HEK293 (cell line): ENCODE results near the gene C22orf15.

ENCODE experiments used
- CTCF ChIA-PET: fragments of 350-600 bp; formaldehyde crosslinking; extraction: SDS; loops from one replicate; lab custom pipeline; 2021; ENCODE audit warnings: antibody characterized with exemption; lab: Yijun Ruan, JAX
- POLR2A ChIA-PET: fragments of 300-600 bp; formaldehyde crosslinking; extraction: SDS; loops from one replicate; lab custom pipeline; 2020; ENCODE audit warnings: antibody characterized with exemption, inconsistent platforms; lab: Yijun Ruan, JAX
- H3K27ac ChIP-seq: fragments of 200-500 bp; sonication (Bioruptor generic); 2 replicates; pipeline ENCODE4 v1.5.1; 2014; ENCODE audit warnings: low read depth, low read length, control low read depth, inconsistent platforms; ENCODE audit errors: extremely low read depth
- H3K36me3 ChIP-seq, 2 experiments: fragments of 200-500 bp in 1 of 2; sonication (Bioruptor generic) in 1 of 2; 1 replicate in 1 of 2; 2 replicates in 1 of 2; pipeline ENCODE4 v1.5.1; 2014 to 2017; ENCODE audit warnings: inconsistent platforms in 2 of 2, low read length in 2 of 2; ENCODE audit not compliant: control insufficient read depth in 2 of 2, insufficient read depth in 1 of 2
- H3K4me1 ChIP-seq: fragments of 200-500 bp; sonication (Bioruptor generic); 2 replicates; pipeline ENCODE4 v1.5.1; 2014; ENCODE audit warnings: mild to moderate bottlenecking, low read length, inconsistent platforms; ENCODE audit not compliant: control insufficient read depth, insufficient read depth
- H3K4me3 ChIP-seq: 2 replicates; pipeline ENCODE4 v1.5.1; 2011; ENCODE audit warnings: low read depth, mild to moderate bottlenecking, control low read depth, low read length, moderate library complexity
- H3K9me3 ChIP-seq: fragments of 200-500 bp; sonication (Bioruptor generic); 2 replicates; pipeline ENCODE4 v1.5.1; 2014; ENCODE audit warnings: low read depth, low read length, inconsistent platforms; ENCODE audit not compliant: control insufficient read depth, insufficient read depth
- MEIS1 ChIP-seq: sonication (generic); formaldehyde crosslinking; IDR thresholded peaks from 2 replicates; pipeline ENCODE4 v1.8.1; 2022; ENCODE audit warnings: missing genetic modification reagents, mild to moderate bottlenecking, borderline replicate concordance
- SP3 ChIP-seq: fragments of 450-650 bp; formaldehyde crosslinking; IDR thresholded peaks from 2 replicates; pipeline ENCODE4 v1.5.1; 2016; ENCODE audit warnings: missing biosample characterization, missing genetic modification characterization
- TRIM28 ChIP-seq: IDR thresholded peaks from 2 replicates; pipeline ENCODE4 v1.6.1; 2011; ENCODE audit warnings: low read length, control low read depth, borderline replicate concordance
- YY1 ChIP-seq: fragments of 450-650 bp; formaldehyde crosslinking; IDR thresholded peaks from 2 replicates; pipeline ENCODE4 v1.5.1; 2018; ENCODE audit warnings: missing biosample characterization, missing genetic modification characterization
- ZNF132 ChIP-seq: fragments of 450-650 bp; formaldehyde crosslinking; IDR thresholded peaks from 2 replicates; pipeline ENCODE4 v1.5.1; 2017; ENCODE audit warnings: missing biosample characterization, missing genetic modification characterization, borderline replicate concordance
- ZNF157 ChIP-seq: fragments of 450-650 bp; formaldehyde crosslinking; IDR thresholded peaks from 2 replicates; pipeline ENCODE4 v1.5.1; 2016; ENCODE audit warnings: missing biosample characterization, missing genetic modification characterization
- ZNF16 ChIP-seq: fragments of 450-650 bp; formaldehyde crosslinking; IDR thresholded peaks from 2 replicates; pipeline ENCODE4 v1.5.1; 2016; ENCODE audit warnings: low read depth, missing biosample characterization, missing genetic modification characterization
- ZNF239 ChIP-seq: fragments of 450-650 bp; formaldehyde crosslinking; IDR thresholded peaks from 2 replicates; pipeline ENCODE4 v1.5.1; 2016; ENCODE audit warnings: missing biosample characterization, missing genetic modification characterization
- ZNF311 ChIP-seq: fragments of 450-650 bp; formaldehyde crosslinking; IDR thresholded peaks from 2 replicates; pipeline ENCODE4 v1.5.1; 2017; ENCODE audit warnings: missing biosample characterization, missing genetic modification characterization, borderline replicate concordance
- ZNF529 ChIP-seq: fragments of 450-650 bp; formaldehyde crosslinking; IDR thresholded peaks from 2 replicates; pipeline ENCODE4 v1.5.1; 2017; ENCODE audit warnings: missing genetic modification characterization, missing biosample characterization; ENCODE audit not compliant: insufficient replicate concordance
- ZNF544 ChIP-seq: fragments of 450-650 bp; formaldehyde crosslinking; IDR thresholded peaks from 2 replicates; pipeline ENCODE4 v1.5.0; 2017; ENCODE audit warnings: missing biosample characterization, missing genetic modification characterization
- ZNF624 ChIP-seq: fragments of 450-650 bp; formaldehyde crosslinking; IDR thresholded peaks from 2 replicates; pipeline ENCODE4 v1.5.1; 2017; ENCODE audit warnings: missing biosample characterization, missing genetic modification characterization
- ZNF629 ChIP-seq: fragments of 450-650 bp; formaldehyde crosslinking; IDR thresholded peaks from 2 replicates; pipeline ENCODE4 v1.5.1; 2017; ENCODE audit warnings: missing biosample characterization, missing genetic modification characterization
- ZNF660 ChIP-seq: fragments of 450-650 bp; IDR thresholded peaks from 2 replicates; pipeline ENCODE4 v1.5.1; 2018; ENCODE audit warnings: missing biosample characterization, mild to moderate bottlenecking, missing genetic modification characterization
- TF ChIP-seq, protein P1 (sequence below): fragments of 450-650 bp; formaldehyde crosslinking; IDR thresholded peaks from 2 replicates; pipeline ENCODE4 v1.5.1; 2017; ENCODE audit warnings: missing biosample characterization, missing genetic modification characterization
- TF ChIP-seq, protein P2 (sequence below): fragments of 450-650 bp; formaldehyde crosslinking; IDR thresholded peaks from 2 replicates; pipeline ENCODE4 v1.5.1; 2016; ENCODE audit warnings: missing biosample characterization, missing genetic modification characterization
- TF ChIP-seq, protein P3 (sequence below): fragments of 450-650 bp; formaldehyde crosslinking; IDR thresholded peaks from 2 replicates; pipeline ENCODE4 v1.5.0; 2017; ENCODE audit warnings: missing biosample characterization, missing genetic modification characterization, borderline replicate concordance
- TF ChIP-seq, protein P4 (sequence below): fragments of 450-650 bp; formaldehyde crosslinking; IDR thresholded peaks from 2 replicates; pipeline ENCODE4 v1.5.1; 2016; ENCODE audit warnings: missing biosample characterization, missing genetic modification characterization
- TF ChIP-seq, protein P5 (sequence below): fragments of 450-650 bp; formaldehyde crosslinking; IDR thresholded peaks from 2 replicates; pipeline ENCODE4 v1.5.1; 2016; ENCODE audit warnings: missing biosample characterization, missing genetic modification characterization
- TF ChIP-seq, protein P6 (sequence below): fragments of 450-650 bp; formaldehyde crosslinking; IDR thresholded peaks from 2 replicates; pipeline ENCODE4 v1.5.1; 2016; ENCODE audit warnings: missing biosample characterization, missing genetic modification characterization

Gene C22orf15

DNA sequence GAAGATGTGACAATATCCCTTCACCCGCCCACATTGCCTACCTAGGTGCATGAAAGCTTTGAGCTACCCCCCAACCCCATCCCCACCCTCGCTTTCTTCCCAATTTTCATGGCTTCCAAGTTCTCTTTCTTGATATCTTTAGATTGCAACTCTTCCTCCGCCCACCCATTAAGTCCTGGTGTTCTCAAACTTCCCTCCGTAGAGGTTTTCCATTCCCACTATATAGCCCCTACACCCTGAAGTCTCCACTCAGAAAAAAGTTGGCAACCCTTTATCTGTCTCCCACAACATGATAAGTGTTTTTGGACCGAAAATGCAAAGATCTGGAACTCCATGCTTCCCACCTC is 12.4 kb upstream of the C22orf15 start (continued):
- TF ChIP-seq, protein P1, sequence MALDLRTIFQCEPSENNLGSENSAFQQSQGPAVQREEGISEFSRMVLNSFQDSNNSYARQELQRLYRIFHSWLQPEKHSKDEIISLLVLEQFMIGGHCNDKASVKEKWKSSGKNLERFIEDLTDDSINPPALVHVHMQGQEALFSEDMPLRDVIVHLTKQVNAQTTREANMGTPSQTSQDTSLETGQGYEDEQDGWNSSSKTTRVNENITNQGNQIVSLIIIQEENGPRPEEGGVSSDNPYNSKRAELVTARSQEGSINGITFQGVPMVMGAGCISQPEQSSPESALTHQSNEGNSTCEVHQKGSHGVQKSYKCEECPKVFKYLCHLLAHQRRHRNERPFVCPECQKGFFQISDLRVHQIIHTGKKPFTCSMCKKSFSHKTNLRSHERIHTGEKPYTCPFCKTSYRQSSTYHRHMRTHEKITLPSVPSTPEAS (tag by site-specific recombination), result no peak
- no peak for TF ChIP-seq ZNF157 (tag by site-specific recombination)
- no peak for TF ChIP-seq ZNF624 (tag by site-specific recombination)
- TF ChIP-seq, protein P2, sequence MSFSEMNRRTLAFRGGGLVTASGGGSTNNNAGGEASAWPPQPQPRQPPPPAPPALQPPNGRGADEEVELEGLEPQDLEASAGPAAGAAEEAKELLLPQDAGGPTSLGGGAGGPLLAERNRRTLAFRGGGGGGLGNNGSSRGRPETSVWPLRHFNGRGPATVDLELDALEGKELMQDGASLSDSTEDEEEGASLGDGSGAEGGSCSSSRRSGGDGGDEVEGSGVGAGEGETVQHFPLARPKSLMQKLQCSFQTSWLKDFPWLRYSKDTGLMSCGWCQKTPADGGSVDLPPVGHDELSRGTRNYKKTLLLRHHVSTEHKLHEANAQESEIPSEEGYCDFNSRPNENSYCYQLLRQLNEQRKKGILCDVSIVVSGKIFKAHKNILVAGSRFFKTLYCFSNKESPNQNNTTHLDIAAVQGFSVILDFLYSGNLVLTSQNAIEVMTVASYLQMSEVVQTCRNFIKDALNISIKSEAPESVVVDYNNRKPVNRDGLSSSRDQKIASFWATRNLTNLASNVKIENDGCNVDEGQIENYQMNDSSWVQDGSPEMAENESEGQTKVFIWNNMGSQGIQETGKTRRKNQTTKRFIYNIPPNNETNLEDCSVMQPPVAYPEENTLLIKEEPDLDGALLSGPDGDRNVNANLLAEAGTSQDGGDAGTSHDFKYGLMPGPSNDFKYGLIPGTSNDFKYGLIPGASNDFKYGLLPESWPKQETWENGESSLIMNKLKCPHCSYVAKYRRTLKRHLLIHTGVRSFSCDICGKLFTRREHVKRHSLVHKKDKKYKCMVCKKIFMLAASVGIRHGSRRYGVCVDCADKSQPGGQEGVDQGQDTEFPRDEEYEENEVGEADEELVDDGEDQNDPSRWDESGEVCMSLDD (tag by site-specific recombination), result no peak
- no peak for TF ChIP-seq ZNF311
- no peak for TF ChIP-seq ZNF544 (tag by site-specific recombination)
- TF ChIP-seq, protein P3, sequence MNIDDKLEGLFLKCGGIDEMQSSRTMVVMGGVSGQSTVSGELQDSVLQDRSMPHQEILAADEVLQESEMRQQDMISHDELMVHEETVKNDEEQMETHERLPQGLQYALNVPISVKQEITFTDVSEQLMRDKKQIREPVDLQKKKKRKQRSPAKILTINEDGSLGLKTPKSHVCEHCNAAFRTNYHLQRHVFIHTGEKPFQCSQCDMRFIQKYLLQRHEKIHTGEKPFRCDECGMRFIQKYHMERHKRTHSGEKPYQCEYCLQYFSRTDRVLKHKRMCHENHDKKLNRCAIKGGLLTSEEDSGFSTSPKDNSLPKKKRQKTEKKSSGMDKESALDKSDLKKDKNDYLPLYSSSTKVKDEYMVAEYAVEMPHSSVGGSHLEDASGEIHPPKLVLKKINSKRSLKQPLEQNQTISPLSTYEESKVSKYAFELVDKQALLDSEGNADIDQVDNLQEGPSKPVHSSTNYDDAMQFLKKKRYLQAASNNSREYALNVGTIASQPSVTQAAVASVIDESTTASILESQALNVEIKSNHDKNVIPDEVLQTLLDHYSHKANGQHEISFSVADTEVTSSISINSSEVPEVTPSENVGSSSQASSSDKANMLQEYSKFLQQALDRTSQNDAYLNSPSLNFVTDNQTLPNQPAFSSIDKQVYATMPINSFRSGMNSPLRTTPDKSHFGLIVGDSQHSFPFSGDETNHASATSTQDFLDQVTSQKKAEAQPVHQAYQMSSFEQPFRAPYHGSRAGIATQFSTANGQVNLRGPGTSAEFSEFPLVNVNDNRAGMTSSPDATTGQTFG (tag by site-specific recombination), result no peak
- TF ChIP-seq MEIS1 (CRISPR knock-in tag), result no peak
- no peak for TF ChIP-seq TRIM28
- TF ChIP-seq, protein P4, sequence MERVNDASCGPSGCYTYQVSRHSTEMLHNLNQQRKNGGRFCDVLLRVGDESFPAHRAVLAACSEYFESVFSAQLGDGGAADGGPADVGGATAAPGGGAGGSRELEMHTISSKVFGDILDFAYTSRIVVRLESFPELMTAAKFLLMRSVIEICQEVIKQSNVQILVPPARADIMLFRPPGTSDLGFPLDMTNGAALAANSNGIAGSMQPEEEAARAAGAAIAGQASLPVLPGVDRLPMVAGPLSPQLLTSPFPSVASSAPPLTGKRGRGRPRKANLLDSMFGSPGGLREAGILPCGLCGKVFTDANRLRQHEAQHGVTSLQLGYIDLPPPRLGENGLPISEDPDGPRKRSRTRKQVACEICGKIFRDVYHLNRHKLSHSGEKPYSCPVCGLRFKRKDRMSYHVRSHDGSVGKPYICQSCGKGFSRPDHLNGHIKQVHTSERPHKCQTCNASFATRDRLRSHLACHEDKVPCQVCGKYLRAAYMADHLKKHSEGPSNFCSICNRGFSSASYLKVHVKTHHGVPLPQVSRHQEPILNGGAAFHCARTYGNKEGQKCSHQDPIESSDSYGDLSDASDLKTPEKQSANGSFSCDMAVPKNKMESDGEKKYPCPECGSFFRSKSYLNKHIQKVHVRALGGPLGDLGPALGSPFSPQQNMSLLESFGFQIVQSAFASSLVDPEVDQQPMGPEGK, result no peak
- TF ChIP-seq, all 188 proteins: peak for 0

DNA sequence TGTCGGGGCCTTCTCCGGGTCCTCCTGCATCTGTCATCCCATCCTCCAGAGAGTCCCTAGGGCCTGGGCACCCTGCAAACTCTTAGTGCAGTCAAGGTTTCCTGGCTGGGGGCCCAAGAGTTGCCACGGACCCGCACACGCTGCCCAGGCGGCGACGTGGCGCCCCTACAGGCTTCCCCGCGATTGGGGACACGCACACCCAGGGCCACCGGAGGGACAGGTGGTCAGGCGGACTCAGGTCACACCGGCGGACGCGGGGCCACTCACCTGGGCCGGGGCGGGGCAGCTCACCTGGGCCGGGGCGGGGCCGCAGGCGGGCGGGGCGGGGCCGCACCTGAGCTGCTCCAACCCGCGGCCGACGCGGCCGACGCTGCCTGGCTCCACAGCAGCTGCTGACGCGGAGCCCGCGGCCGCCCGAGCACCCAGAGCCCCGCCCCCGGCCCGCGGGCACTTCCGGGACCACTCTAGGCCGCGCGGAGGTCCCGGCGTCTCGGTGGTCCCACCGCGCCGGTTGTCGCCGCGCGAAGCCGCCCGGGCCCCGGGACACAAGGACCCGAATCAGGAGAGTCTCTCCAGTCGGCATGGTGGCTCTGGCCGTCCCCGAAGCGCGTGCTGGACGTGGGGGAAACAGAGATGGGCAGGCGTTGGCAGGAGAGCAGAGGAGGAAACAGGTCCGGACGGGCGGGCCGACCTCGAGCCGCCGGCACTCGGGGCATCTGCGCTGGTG is 11.9 kb upstream of the C22orf15 start, which contains the start of gene ZNF70:
TSS of gene ZNF70 (minus strand) at position 399 of the 727 bp plus-strand sequence. CDS start 5,972 bp downstream, outside the sequence.
- CTCF ChIA-PET, result interaction anchor here (0.5 to 1.0 kb wide), 3 partner anchors 23 to 210 kb away, joined by 3 read pairs; no protein-coding TSS in a partner anchor
- Histone ChIP-seq H3K9me3 (no peaks in the 10 kb centered on the region), H3K4me3 (peak within 1 kb of the TSS; percentile 91), H3K36me3 (peaks cover 0 to 1% of the 10 kb centered on the region in 2 experiments; a peak in 2 of 3 replicates), H3K27ac (peak within 1 kb of the TSS; percentile 98), H3K4me1 (peaks cover 9% of the 10 kb centered on the region; the same call in 1 of the 2 replicates)
- POLR2A ChIA-PET, result interaction anchor here (0.7 to 1.8 kb wide), 11 partner anchors 11 to 107 kb away, joined by 3 to 7 read pairs (median 4); partner anchors contain the start of gene SLC2A11
- TF ChIP-seq ZNF529 (tag by site-specific recombination), result no peak
- no peak for TF ChIP-seq ZNF16 (tag by site-specific recombination)
- peak; percentile 44 for TF ChIP-seq ZNF629 (tag by site-specific recombination)
- TF ChIP-seq ZNF239 (tag by site-specific recombination), result no peak
- TF ChIP-seq ZNF660 (tag by site-specific recombination), result no peak
- TF ChIP-seq, protein P2 (tag by site-specific recombination), result no peak
- TF ChIP-seq, protein P5, sequence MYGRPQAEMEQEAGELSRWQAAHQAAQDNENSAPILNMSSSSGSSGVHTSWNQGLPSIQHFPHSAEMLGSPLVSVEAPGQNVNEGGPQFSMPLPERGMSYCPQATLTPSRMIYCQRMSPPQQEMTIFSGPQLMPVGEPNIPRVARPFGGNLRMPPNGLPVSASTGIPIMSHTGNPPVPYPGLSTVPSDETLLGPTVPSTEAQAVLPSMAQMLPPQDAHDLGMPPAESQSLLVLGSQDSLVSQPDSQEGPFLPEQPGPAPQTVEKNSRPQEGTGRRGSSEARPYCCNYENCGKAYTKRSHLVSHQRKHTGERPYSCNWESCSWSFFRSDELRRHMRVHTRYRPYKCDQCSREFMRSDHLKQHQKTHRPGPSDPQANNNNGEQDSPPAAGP (tag by site-specific recombination), result peak; percentile 37; the same call in 1 of the 2 replicates
- no peak for TF ChIP-seq ZNF132 (tag by site-specific recombination)
- peak; percentile 19; the same call in 1 of the 2 replicates for TF ChIP-seq YY1 (tag by site-specific recombination)
- peak; percentile 50; the same call in 1 of the 2 replicates for TF ChIP-seq SP3 (tag by site-specific recombination)
- TF ChIP-seq, protein P6, sequence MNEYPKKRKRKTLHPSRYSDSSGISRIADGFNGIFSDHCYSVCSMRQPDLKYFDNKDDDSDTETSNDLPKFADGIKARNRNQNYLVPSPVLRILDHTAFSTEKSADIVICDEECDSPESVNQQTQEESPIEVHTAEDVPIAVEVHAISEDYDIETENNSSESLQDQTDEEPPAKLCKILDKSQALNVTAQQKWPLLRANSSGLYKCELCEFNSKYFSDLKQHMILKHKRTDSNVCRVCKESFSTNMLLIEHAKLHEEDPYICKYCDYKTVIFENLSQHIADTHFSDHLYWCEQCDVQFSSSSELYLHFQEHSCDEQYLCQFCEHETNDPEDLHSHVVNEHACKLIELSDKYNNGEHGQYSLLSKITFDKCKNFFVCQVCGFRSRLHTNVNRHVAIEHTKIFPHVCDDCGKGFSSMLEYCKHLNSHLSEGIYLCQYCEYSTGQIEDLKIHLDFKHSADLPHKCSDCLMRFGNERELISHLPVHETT (tag by site-specific recombination), result no peak
